ENCODE measurements around the gene DECR2.

DNA sequence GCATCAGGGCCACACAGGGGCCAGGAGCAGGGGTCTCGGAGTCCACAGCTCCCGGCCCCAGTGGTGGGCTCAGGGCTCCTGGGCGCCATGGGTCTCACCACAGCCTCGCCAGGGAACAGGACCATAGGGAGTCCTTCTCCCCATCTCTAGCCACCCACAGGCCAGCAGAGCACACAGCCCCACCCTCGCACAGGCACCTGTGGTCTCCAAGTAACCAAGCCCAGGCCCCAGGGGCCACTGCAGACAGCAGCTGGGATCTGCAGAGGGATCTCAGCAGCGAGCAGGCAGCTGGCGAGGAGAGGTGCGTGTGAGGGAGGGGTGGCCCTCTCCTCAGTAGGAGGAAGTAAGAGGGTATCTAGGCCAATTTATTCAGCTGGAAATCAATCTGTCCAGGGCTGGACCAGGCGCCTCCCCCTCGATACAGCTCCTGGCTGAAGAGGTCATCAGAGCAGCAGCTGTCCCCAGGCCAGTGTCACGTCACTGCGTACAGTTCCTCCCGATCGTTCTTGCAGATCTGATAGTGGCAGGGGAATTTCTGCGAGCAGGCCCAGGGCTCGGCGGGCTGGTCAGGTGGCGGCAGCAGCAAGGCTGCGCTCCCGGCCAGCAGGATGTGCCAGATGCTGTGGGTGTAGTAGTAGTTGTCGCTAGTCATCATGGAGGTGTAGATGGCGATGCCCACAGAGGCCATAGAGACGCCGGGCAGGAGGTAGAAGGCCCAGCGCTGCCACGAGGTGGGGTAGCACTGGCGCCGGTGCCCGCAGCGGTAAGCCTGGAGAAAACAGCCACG lies 30.0 kb upstream of the DECR2 start:
- no peak for TF ChIP-seq POLR2A (IDR thresholded peaks at IDR 0.05)
- TF ChIP-seq, protein P1, sequence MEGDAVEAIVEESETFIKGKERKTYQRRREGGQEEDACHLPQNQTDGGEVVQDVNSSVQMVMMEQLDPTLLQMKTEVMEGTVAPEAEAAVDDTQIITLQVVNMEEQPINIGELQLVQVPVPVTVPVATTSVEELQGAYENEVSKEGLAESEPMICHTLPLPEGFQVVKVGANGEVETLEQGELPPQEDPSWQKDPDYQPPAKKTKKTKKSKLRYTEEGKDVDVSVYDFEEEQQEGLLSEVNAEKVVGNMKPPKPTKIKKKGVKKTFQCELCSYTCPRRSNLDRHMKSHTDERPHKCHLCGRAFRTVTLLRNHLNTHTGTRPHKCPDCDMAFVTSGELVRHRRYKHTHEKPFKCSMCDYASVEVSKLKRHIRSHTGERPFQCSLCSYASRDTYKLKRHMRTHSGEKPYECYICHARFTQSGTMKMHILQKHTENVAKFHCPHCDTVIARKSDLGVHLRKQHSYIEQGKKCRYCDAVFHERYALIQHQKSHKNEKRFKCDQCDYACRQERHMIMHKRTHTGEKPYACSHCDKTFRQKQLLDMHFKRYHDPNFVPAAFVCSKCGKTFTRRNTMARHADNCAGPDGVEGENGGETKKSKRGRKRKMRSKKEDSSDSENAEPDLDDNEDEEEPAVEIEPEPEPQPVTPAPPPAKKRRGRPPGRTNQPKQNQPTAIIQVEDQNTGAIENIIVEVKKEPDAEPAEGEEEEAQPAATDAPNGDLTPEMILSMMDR (IDR thresholded peaks at IDR 0.05), result no peak
- no peak for TF ChIP-seq POLR2AphosphoS5 (IDR thresholded peaks at IDR 0.05)
